Caco-2 (cell line): Measurements from ENCODE around the gene ARRB2. TPM values are rescaled to one million over a fixed set of nuclear protein-coding genes. Genes with fewer than 3 reads are reported as not detected.

ENCODE experiments used
- BruUV-seq: library from RNA; stranded (reverse); fragments of 400-500 nt; replicated peaks from 2 replicates; lab custom pipeline; 2021; lab: Mats Ljungman, UMichigan
- CTCF ChIA-PET: fragments of 300-600 bp; sonication (Branson Sonifier 250); formaldehyde crosslinking; loops from one replicate; lab custom pipeline; 2022; ENCODE audit warnings: antibody characterized with exemption; lab: Charles Lee
- POLR2A ChIA-PET: fragments of 300-600 bp; sonication (Branson Sonifier 250); formaldehyde crosslinking; loops from one replicate; lab custom pipeline; 2022; ENCODE audit warnings: antibody characterized with exemption; lab: Charles Lee
- DNase-seq, 2 experiments: peaks; one replicate each; pipeline versions ENCODE4 v3.0.0 to v3.0.0-alpha.2; 2020 to 2022
- H3K27me3 ChIP-seq: replicated peaks from 2 replicates; pipeline ENCODE4 v1.6.0; 2011; ENCODE audit warnings: low read length; ENCODE audit not compliant: control insufficient read depth, insufficient read depth
- H3K36me3 ChIP-seq: 2 replicates; pipeline ENCODE4 v1.5.1; 2011; ENCODE audit warnings: low read length; ENCODE audit not compliant: control insufficient read depth, insufficient read depth
- H3K4me1 ChIP-seq: fragments of 250-450 bp; sonication (Bioruptor Pico); 2 replicates; pipeline ENCODE4 v1.5.1; 2020; ENCODE audit warnings: mild to moderate bottlenecking
- H3K4me3 ChIP-seq: 2 replicates; pipeline ENCODE4 v1.5.1; 2011; ENCODE audit warnings: low read depth, mild to moderate bottlenecking, control low read depth, low read length
- H3K9me3 ChIP-seq: fragments of 250-450 bp; sonication (Bioruptor Pico); 2 replicates; pipeline ENCODE4 v1.5.1; 2020; ENCODE audit warnings: mild to moderate bottlenecking, moderate library complexity
- H3K27ac Mint-ChIP-seq: one replicate; pipeline ENCODE4 v1.8.0; 2022; ENCODE audit warnings: mixed read lengths; ENCODE audit not compliant: unreplicated experiment
- H3K27me3 Mint-ChIP-seq: one replicate; pipeline ENCODE4 v1.8.0; 2022; ENCODE audit warnings: mixed read lengths; ENCODE audit not compliant: insufficient read depth, unreplicated experiment
- H3K36me3 Mint-ChIP-seq: one replicate; pipeline ENCODE4 v1.8.0; 2022; ENCODE audit warnings: mild to moderate bottlenecking, mixed read lengths; ENCODE audit not compliant: insufficient read depth, unreplicated experiment
- H3K4me1 Mint-ChIP-seq: one replicate; pipeline ENCODE4 v1.8.0; 2022; ENCODE audit warnings: low read depth, mixed read lengths; ENCODE audit not compliant: unreplicated experiment
- H3K4me3 Mint-ChIP-seq: one replicate; pipeline ENCODE4 v1.8.0; 2022; ENCODE audit warnings: mild to moderate bottlenecking, moderate library complexity, mixed read lengths; ENCODE audit not compliant: unreplicated experiment
- H3K9me3 Mint-ChIP-seq: one replicate; pipeline ENCODE4 v1.8.0; 2022; ENCODE audit warnings: mixed read lengths; ENCODE audit not compliant: unreplicated experiment
- CTCF ChIP-seq, 2 experiments: fragments of 200-600 bp in 1 of 2; IDR thresholded peaks; 1 replicate in 1 of 2; 2 replicates in 1 of 2; pipeline versions ENCODE4 v1.5.1 to v1.8.0; 2011 to 2022; ENCODE audit warnings: antibody characterized with exemption in 1 of 2, control low read depth in 1 of 2, inconsistent platforms in 1 of 2, low read depth in 1 of 2, low read length in 1 of 2, mild to moderate bottlenecking in 1 of 2, moderate library complexity in 1 of 2; ENCODE audit not compliant: insufficient read depth in 1 of 2, severe bottlenecking in 1 of 2, unreplicated experiment in 1 of 2
- intact Hi-C: fragments of 100-400 bp; cut with micrococcal nuclease; formaldehyde crosslinking; loops from one replicate; pipeline ENCODE4 v1.10.0; 2022; ENCODE audit not compliant: unreplicated experiment
- total RNA-seq: library from RNA; stranded (reverse); gene quantifications from 2 replicates; pipeline ENCODE4 v1.2.3, GENCODE V29; 2022

ARRB2 gene
- total RNA-seq, 1 experiment from 2014 or later: 37.1 TPM

GRCh38 chr17:4766201-4766600, 55.8 kb downstream of the ARRB2 start:
- H3K4me1 ChIP-seq: peaks cover 2% of the 10 kb centered on the region

GRCh38 chr17:4766723-4767122, 56.3 kb downstream of the ARRB2 start:
- Histone ChIP-seq H3K4me1 (peaks cover 6% of the 10 kb centered on the region), H3K27me3 (no peaks in the 10 kb centered on the region), H3K9me3 (no peaks in the 10 kb centered on the region), H3K4me3 (no peak overlapping the region), H3K36me3 (no peaks in the 10 kb centered on the region)
- TF ChIP-seq CTCF (IDR thresholded peaks at IDR 0.05; ENCODE audit: insufficient read depth in 1 of 2, low read depth in 1 of 2, low read length in 1 of 2, severe bottlenecking in 1 of 2, unreplicated experiment in 1 of 2): no peak
- Mint-ChIP-seq H3K27me3 (no peaks in the 10 kb centered on the region), H3K36me3 (no peaks in the 10 kb centered on the region), H3K4me1 (peaks cover 3% of the 10 kb centered on the region), H3K9me3 (no peaks in the 10 kb centered on the region), H3K4me3 (no peak overlapping the region), H3K27ac (no peak overlapping the region)
- POLR2A ChIA-PET: no interaction called here
- no peak for DNase-seq
- CTCF ChIA-PET: no interaction called here
- no TSS peak for BruUV-seq
- intact Hi-C loops: no loop called here

More at GRCh38 chr17:4766201-4766600, 55.8 kb downstream of the ARRB2 start:
- no peak for TF ChIP-seq CTCF (IDR thresholded peaks at IDR 0.05; ENCODE audit: insufficient read depth in 1 of 2, low read depth in 1 of 2, low read length in 1 of 2, severe bottlenecking in 1 of 2, unreplicated experiment in 1 of 2)
- no peaks in the 10 kb centered on the region for H3K36me3 Mint-ChIP-seq
- no peaks in the 10 kb centered on the region for H3K27me3 Mint-ChIP-seq
- Histone ChIP-seq H3K27me3 (no peaks in the 10 kb centered on the region), H3K9me3 (no peaks in the 10 kb centered on the region), H3K36me3 (no peaks in the 10 kb centered on the region), H3K4me3 (no peak overlapping the region)
- POLR2A ChIA-PET: no interaction called here
- no TSS peak for BruUV-seq
- CTCF ChIA-PET: no interaction called here
- H3K9me3 Mint-ChIP-seq: no peaks in the 10 kb centered on the region
- H3K4me1 Mint-ChIP-seq: no peaks in the 10 kb centered on the region
- no peak overlapping the region for H3K4me3 Mint-ChIP-seq
- no peak for DNase-seq
- no peak overlapping the region for H3K27ac Mint-ChIP-seq
- intact Hi-C loops: no loop called here

- Histone ChIP-seq H3K9me3 (no peaks in the 10 kb centered on the region), H3K4me3 (no peak overlapping the region), H3K27me3 (no peaks in the 10 kb centered on the region), H3K4me1 (peaks cover 11% of the 10 kb centered on the region), H3K36me3 (no peaks in the 10 kb centered on the region)
- Mint-ChIP-seq H3K27ac (no peak overlapping the region), H3K9me3 (no peaks in the 10 kb centered on the region), H3K4me3 (no peak overlapping the region), H3K4me1 (peaks cover 10% of the 10 kb centered on the region), H3K27me3 (no peaks in the 10 kb centered on the region), H3K36me3 (no peaks in the 10 kb centered on the region)
- intact Hi-C loops: no loop called here
- CTCF ChIA-PET: no interaction called here
- no TSS peak for BruUV-seq
- TF ChIP-seq CTCF (IDR thresholded peaks at IDR 0.05; ENCODE audit: insufficient read depth in 1 of 2, low read depth in 1 of 2, low read length in 1 of 2, severe bottlenecking in 1 of 2, unreplicated experiment in 1 of 2): no peak
- POLR2A ChIA-PET: no interaction called here
- no peak for DNase-seq
These were observed 57.9 kb downstream of the ARRB2 start for GRCh38 chr17:4768298-4768697.
